H1 (cell line): ENCODE data around the gene ELMOD1. TPM values are rescaled to one million over a fixed set of nuclear protein-coding genes. Genes with fewer than 3 reads are reported as not detected.

Source experiments
- ASH2L ChIP-seq: fragments of 200-600, 300-600 bp; sonication (generic); IDR thresholded peaks from one replicate; pipeline ENCODE4 v1.7.1; 2017; ENCODE audit warnings: low read length
- CHD1 ChIP-seq: IDR thresholded peaks from 2 replicates; pipeline ENCODE4 v1.6.1; 2012; ENCODE audit warnings: low read depth, low read length, improper control_type of control experiment
- CHD7 ChIP-seq: fragments of 300-600 bp; sonication (generic); IDR thresholded peaks from 2 replicates; pipeline ENCODE4 v1.7.1; 2012; ENCODE audit warnings: low read length, moderate library complexity, mild to moderate bottlenecking, inconsistent platforms; ENCODE audit not compliant: insufficient replicate concordance
- GABPA ChIP-seq: IDR thresholded peaks from 2 replicates; pipeline ENCODE4 v1.6.1; 2011; ENCODE audit warnings: mild to moderate bottlenecking, low read length, moderate library complexity, borderline replicate concordance; ENCODE audit not compliant: insufficient read depth
- POLR2A ChIP-seq, 2 experiments: IDR thresholded peaks; 1 replicate in 1 of 2; 2 replicates in 1 of 2; pipeline ENCODE4 v1.6.1; 2011; ENCODE audit warnings: low read depth in 2 of 2, low read length in 2 of 2, mild to moderate bottlenecking in 2 of 2; ENCODE audit errors: control extremely low read depth in 1 of 2
- RAD21 ChIP-seq, 2 experiments: IDR thresholded peaks in 1 of 2; conservative IDR thresholded peaks in 1 of 2; 2 replicates each; pipeline ENCODE4 v1.6.1; 2011; ENCODE audit warnings: low read depth in 2 of 2, low read length in 2 of 2, improper control_type of control experiment in 1 of 2, inconsistent platforms in 1 of 2, mild to moderate bottlenecking in 1 of 2, moderate library complexity in 1 of 2
- SAP30 ChIP-seq: fragments of 300-600 bp; sonication (generic); IDR thresholded peaks from 2 replicates; pipeline ENCODE4 v1.7.1; 2012; ENCODE audit warnings: low read length, moderate library complexity, mild to moderate bottlenecking, inconsistent platforms; ENCODE audit not compliant: insufficient read depth, insufficient replicate concordance
- TEAD4 ChIP-seq: IDR thresholded peaks from 2 replicates; pipeline ENCODE4 v1.6.1; 2012; ENCODE audit warnings: low read depth, low read length, inconsistent platforms, mixed read lengths
- polyA plus RNA-seq, 7 experiments: library from polyadenylated mRNA; depleted of rRNA in 3 of 7; stranded (reverse) in 5 of 7; unstranded in 2 of 7; fragments of >200 nt in 5 of 7; fragments of 200-250 nt in 2 of 7; gene quantifications; 1 replicate in 5 of 7; 2 replicates in 1 of 7; 4 replicates in 1 of 7; pipeline versions ENCODE4 v1.2.1 to v1.2.3, GENCODE V29; 2011 to 2013; ENCODE audit warnings: missing spikeins in 2 of 7, mixed read lengths in 2 of 7
- total RNA-seq: library from RNA; stranded (reverse); fragmentation: NEBNext Ultra II Directional; extraction: Animal tissue kit (Norgen Biotek cat#: 25700); gene quantifications from 2 replicates; pipeline ENCODE4 v1.2.1, GENCODE V29; 2021

Gene ELMOD1
- total and polyA plus RNA-seq, 2 of the 8 experiments (the other 6 are each of a cell fraction or from before 2014, with no cell fraction given) = 0.47 to 1.6 TPM

- no peak for TF ChIP-seq CHD7
- no peak for TF ChIP-seq GABPA
- no peak for TF ChIP-seq ASH2L
- no peak for TF ChIP-seq CHD1
- no peak for TF ChIP-seq SAP30
- peak; percentile 91 for TF ChIP-seq TEAD4
- TF ChIP-seq RAD21 (IDR thresholded peaks at IDR 0.05 in 1 of 2, conservative IDR thresholded peaks at IDR 0.05 in 1 of 2; ENCODE audit: low read depth in 2 of 2, low read length in 2 of 2) = peak; percentile 42 to 44
- no peak for TF ChIP-seq POLR2A (IDR thresholded peaks at IDR 0.05; ENCODE audit: control extremely low read depth in 1 of 2, low read depth in 2 of 2, low read length in 2 of 2)
Measured at GRCh38 chr11:107683807-107684206, 92.9 kb downstream of the ELMOD1 start (continued).
